Activated T-cell treated with anti-CD3 and anti-CD28 coated beads, Interleukin-2, amount 50 U/mL, for 4 hours (primary cell): ENCODE measurements around the gene NPHP1. TPM values are rescaled to one million over a fixed set of nuclear protein-coding genes. Genes with fewer than 3 reads are reported as not detected.
"Not testable (repeated sequence)": the region's sequence is repeated elsewhere in the genome, so short reads cannot be mapped to it uniquely, and the experiment has no call there.

Experiments used
- ATAC-seq, 2 donors: fragments of 200-7000 bp; cut with Tn5 transposase; one replicate each; pipeline ENCODE4 v1.10.0; 2021
- DNase-seq: peaks from one replicate; pipeline ENCODE4 v3.0.0-alpha.2; 2020
- H3K27me3 Mint-ChIP-seq: one replicate; pipeline ENCODE4 v1.8.0; 2021; ENCODE audit warnings: low read depth, mixed read lengths
- H3K36me3 Mint-ChIP-seq: one replicate; pipeline ENCODE4 v1.8.0; 2022; ENCODE audit warnings: mixed read lengths; ENCODE audit not compliant: insufficient read depth
- H3K4me1 Mint-ChIP-seq: one replicate; pipeline ENCODE4 v1.8.0; 2021; ENCODE audit warnings: low read depth, mixed read lengths
- H3K4me3 Mint-ChIP-seq: one replicate; pipeline ENCODE4 v1.8.0; 2021; ENCODE audit warnings: mild to moderate bottlenecking, moderate library complexity, mixed read lengths
- H3K9me3 Mint-ChIP-seq: one replicate; pipeline ENCODE4 v1.8.0; 2021; ENCODE audit warnings: mixed read lengths
- total RNA-seq, 3 donors: library from RNA; stranded (reverse); gene quantifications; one replicate each; pipeline ENCODE4 v1.2.1, GENCODE V29; 2021

NPHP1 gene
- 1 to 10 TPM; 1.5 to 2.2 (median 1.8) TPM for total RNA-seq

DNA sequence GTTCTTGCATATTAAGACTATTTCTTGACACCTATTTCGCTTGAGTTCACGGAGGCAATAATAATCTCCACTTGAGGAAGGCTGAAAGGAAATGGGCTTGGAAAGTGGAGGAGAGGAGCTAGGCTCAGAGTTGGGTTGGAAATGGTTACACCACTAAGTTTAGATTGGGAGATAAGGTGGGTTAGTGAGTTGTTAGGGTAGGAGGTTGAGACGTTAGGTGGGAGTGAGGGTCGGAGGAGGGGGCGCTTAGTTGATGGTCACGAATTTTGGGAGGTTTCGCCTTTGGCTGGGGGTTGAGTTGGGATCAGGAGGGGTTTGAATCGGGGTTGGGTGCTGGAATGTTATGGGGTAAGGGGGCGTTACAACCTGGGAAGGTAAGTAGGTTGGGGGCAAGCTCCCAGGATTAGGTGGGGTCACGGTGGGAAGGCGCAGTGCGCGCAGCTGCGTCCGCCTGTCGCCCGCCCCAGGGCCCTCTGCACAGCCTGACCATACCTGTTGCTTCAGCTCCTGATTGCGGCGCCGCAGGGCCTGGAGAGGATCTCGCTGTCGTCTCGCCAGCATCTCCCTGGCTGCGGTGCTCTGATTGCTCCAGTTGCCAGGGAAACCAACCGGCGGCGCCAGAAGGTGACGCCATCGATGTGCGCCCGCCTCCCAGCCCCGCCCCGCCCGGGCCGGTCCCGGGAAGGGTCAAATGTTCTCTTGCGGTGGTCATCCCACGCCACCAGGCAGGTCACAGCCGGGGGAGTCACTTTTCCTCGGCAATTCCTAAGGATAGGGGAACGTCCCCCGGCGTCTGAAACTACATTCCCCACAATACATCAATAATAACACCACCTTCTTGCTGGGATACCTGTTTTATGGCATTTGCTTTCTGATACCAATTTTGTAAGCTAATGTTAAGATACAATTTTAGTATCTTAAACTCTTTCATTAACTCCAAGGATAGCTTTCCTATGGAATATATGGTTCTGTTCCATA is at the start of gene NPHP1:
Gene NPHP1 (minus strand): TSS at position 606 of the 978 bp plus-strand sequence. CDS start 45 bp downstream, at position 561.
- peak; percentile 90 to 95 for ATAC-seq
- no peaks in the 10 kb centered on the region for H3K27me3 Mint-ChIP-seq
- peak within 1 kb of the TSS; percentile 85 for H3K4me3 Mint-ChIP-seq
- H3K4me1 Mint-ChIP-seq: peaks cover 22% of the 10 kb centered on the region
- peaks cover 11% of the 10 kb centered on the region for H3K36me3 Mint-ChIP-seq
- peak; percentile 79 for DNase-seq
- no peaks in the 10 kb centered on the region for H3K9me3 Mint-ChIP-seq

DNA sequence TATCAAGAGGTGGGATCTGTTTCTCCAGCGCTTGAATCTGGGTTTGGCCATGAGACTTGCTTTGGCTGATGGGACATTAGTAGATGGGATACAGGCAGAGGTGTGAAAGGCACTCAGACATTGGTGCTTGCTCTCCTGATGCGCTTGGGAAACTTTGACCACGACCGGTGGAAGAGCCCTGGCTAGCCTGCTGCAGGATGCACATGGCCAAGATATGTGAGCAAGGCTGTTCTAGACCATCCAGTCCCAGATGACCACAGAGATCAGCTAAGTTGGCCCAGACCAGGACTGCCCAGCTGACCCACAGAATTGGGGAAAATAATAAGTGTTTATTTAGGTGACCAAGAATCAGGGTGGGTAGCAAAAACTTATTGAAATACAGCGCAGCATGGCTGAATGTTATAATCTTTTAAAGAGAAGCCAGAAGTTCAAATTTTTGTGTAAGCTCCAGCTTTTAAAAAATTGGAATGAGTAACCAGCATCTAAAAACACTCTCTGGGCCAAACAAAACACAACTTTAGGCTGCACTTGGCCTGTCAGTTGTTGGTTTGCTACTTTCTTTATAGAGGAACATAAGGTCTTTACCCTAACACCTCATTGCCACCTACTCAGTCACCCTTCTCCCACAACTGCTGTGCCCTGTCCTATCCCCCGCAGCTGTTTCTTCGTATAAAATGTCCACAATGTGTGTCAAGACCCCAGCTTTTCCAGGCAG is 43.4 kb upstream of the NPHP1 start:
- not testable (repeated sequence) for H3K36me3 Mint-ChIP-seq, H3K4me1 Mint-ChIP-seq, H3K4me3 Mint-ChIP-seq, ATAC-seq, DNase-seq, H3K27me3 Mint-ChIP-seq, H3K9me3 Mint-ChIP-seq

DNA sequence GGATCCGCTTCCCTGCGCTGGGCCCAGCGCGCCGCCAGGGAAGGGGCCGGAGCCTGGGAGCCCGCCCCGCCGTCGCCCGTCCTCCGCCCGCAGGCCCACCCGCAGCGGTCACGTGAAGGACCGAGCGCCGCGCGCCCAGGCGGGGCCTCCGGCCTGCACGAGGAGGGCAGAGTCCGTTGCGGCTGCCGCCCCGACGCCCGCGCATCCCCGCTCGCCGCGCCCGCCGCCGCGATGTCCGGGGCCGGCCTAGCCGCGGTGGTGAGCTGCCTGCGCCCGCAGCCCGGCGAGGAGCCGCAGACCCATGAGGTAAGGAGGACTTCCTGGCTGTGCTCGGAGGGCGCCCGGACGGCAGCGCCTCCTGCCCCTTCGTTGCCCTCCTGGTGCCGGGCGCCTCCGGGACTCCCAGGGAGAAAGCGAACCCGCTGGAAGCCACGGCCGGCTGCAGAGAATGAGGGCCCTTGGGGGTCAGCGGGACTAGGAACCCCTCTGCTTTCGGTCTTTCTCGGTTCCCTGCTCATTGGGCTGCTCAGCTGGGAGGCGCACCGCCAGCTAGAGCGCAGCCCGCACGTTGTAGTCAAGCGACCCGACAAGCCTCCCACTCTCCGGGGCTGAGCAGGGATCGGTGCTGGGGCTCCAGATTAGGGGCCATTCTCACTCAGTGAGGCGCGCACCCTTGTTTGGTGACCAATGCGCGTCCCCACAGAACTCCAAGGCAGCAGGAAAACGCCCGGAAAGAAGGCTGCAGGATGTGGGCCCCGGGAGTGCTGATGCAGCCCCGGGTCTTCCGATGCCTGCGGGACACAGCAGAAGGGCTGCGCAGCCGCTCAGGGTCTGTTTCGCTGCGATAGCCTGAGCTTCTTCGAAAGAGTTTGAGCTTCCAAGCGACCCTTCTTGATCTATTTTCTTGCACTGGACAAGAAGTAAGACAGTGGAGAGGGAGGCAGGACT is 40.9 kb upstream of the NPHP1 start:
- H3K9me3 Mint-ChIP-seq, H3K4me1 Mint-ChIP-seq, DNase-seq, H3K27me3 Mint-ChIP-seq, H3K4me3 Mint-ChIP-seq, H3K36me3 Mint-ChIP-seq: not testable (repeated sequence)
- ATAC-seq: peak; percentile 56 to 66

DNA sequence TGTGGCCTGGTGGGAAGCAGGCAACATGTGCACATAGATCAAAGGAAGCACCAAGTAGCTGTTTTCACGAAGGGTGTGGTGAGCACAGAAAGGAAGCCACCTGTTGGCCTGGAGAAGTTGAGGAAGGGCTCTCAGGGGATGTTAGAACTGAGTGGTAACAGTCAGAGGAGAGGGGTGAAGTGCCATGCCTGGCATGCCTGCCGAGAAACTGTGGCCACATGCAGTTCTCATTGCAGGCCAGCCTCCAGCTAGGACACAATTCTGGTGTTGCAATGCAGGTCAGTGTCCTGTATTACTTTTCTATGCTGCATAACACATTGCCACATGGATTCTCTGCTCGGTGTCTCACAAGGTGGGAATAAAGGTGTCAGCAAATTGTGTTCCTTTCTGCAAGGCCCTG is 38.5 kb upstream of the NPHP1 start:
- H3K36me3 Mint-ChIP-seq, ATAC-seq, H3K4me3 Mint-ChIP-seq, DNase-seq, H3K27me3 Mint-ChIP-seq, H3K9me3 Mint-ChIP-seq, H3K4me1 Mint-ChIP-seq: not testable (repeated sequence)

DNA sequence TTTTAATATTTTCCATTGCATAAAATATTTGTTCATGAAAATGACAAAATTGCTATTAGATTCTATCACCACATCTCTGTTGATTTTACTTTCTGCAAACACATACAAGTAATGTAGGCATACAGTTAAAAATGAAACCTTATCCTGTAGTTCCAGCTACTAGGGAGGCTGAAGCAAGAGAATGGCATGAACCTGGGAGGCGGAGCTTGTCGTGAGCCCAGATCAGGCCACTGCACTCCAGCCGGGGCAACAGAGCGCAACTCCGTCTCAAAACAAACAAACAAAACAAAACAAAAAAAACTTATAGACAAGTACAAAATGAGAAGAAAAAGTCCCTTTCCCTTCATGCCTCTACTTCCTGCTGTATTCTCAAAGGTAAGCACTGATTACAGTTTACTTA is 29.7 kb upstream of the NPHP1 start:
- DNase-seq, ATAC-seq, H3K9me3 Mint-ChIP-seq, H3K27me3 Mint-ChIP-seq, H3K36me3 Mint-ChIP-seq, H3K4me3 Mint-ChIP-seq, H3K4me1 Mint-ChIP-seq: not testable (repeated sequence)

DNA sequence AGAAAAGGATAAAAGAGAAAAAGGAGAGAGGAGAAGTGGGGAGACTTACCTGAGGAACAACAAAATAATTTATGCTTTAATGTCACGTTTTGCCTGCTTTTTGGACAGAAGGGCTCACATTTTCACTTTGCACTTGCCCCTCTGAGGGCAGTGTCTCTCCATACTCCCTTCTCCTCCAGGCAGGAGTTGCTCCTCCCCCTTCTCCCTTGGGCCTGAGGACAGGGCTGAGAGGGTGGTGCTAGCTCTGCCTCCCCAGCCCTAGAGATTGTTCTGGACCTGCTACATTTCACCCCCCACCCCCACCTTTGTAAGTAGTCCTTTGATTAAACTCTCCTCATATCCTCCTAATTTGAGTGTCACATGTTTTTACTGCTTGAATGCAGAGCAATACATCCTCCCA is 25.1 kb upstream of the NPHP1 start:
- H3K4me1 Mint-ChIP-seq, H3K4me3 Mint-ChIP-seq, ATAC-seq, H3K9me3 Mint-ChIP-seq, H3K36me3 Mint-ChIP-seq, DNase-seq: not testable (repeated sequence)
- H3K27me3 Mint-ChIP-seq: peaks cover 20% of the 10 kb centered on the region

DNA sequence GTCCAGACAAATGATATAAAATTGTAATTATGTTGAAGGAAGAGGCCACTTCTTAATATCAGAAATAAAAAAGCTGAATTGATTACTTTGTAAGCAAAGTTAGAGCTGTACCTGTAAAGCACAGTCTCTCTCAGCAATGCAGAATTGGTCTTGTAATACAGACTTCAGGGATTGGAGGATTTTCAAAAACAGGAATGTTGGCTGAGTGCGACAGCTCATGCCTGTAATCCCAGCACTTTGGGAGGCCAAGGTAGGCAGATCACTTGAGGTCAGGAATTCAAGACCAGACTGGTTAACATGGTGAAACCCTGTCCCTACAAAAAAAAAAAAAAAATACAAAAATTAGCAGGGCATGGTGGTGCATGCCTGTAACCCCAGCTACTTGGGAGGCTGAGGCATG is 17.8 kb upstream of the NPHP1 start:
- ATAC-seq, H3K36me3 Mint-ChIP-seq, H3K4me3 Mint-ChIP-seq, H3K9me3 Mint-ChIP-seq, H3K4me1 Mint-ChIP-seq, DNase-seq: not testable (repeated sequence)
- H3K27me3 Mint-ChIP-seq: peaks cover 59% of the 10 kb centered on the region

DNA sequence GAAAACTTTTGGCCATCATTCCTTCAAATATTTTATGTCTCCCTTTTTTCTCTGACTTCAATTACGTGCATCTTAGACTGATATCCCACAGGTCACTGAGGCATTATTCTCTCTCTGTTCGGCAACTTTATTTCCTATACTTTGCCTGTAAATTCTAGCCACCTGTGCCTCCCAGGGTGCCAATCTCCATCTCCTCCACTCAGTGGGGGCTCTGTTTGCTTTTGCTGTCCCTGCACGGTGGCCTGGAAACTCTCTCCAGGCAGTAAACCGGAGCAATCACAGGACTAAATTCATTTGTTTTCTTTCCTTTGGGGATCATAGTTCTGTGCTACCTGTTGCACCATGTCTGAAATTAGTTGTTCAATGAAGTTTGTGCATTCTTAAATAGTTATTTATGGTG is 17.1 kb upstream of the NPHP1 start:
- Mint-ChIP-seq H3K27me3 (peaks cover 56% of the 10 kb centered on the region), H3K9me3 (no peaks in the 10 kb centered on the region), H3K4me3 (no peak overlapping the region), H3K36me3 (no peaks in the 10 kb centered on the region), H3K4me1 (no peaks in the 10 kb centered on the region)
- DNase-seq: no peak
- no peak for ATAC-seq

DNA sequence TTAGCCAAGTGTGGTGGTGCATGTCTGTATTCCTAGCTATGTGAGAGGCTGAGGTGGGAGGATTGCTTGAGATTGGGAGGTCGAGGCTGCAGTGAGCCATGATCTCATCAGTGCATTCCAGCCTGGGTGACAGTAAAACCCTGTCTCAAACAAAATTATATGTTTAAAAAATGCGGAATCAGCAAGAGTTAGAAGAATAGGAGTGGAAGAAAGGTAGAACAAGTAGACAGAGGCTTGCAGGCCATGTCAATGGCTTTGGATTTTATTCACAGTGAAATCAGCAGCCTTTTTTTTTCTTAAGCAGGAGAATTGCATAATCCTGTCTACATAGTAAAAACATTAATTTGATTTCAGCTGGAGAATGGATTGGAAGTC is 15.4 kb upstream of the NPHP1 start:
- Mint-ChIP-seq H3K4me1 (no peaks in the 10 kb centered on the region), H3K9me3 (no peaks in the 10 kb centered on the region), H3K4me3 (no peak overlapping the region), H3K27me3 (peaks cover 60% of the 10 kb centered on the region), H3K36me3 (no peaks in the 10 kb centered on the region)
- ATAC-seq: no peak
- no peak for DNase-seq

DNA sequence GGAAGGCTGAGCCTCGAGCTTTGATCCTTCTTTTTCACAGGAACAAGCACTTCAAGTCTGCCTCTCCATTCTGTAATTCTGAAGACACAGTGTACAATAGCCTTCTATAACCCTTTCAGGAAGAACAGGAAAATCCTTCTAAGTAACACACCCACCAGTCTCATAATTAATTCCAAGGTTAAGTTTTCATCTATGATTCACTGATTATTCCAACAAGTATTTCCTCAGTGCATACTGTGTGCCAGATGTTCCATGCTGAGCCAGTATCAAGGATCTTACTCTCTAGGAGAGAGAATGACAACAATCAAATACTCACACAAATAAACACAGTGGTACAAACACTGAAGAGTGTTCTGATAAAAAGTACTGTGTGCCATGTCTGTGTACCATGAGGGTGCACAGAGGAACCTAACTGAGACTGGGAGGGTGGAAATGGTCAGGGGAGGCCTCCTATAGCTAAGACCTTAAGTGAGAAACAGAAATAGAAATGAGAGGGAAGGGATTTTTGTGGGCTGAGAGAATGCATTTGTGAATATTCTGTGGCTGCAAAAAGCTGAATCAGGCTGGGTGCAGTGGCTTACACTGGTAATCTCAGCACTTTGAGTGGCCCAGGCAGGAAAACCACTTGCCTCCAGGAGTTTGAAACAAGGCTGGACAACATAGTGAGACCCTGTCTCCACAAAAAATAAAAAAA is 14.8 kb upstream of the NPHP1 start:
- Mint-ChIP-seq H3K4me1 (no peaks in the 10 kb centered on the region), H3K9me3 (no peaks in the 10 kb centered on the region), H3K27me3 (peaks cover 64% of the 10 kb centered on the region), H3K4me3 (no peak overlapping the region), H3K36me3 (no peaks in the 10 kb centered on the region)
- ATAC-seq (no peak), DNase-seq (no peak)

DNA sequence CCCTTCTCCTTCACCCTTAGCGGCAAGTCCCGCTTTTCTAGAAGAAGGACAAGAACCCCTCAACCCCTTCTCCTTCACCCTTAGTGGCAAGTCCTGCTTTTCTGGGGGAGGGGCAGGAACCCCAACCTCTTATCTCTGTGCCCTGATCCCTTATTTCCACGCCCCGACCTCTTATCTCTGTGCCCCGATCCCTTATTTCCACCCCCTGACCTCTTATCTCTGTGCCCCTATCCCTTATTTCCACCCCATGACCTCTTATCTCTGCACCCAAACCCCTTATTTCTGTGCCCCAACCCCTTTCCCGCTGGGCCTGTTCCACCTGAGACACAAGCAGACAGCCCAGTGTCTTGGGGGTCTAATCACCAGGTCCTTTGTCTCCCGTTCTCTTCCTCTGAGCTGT is 14.1 kb upstream of the NPHP1 start:
- H3K9me3 Mint-ChIP-seq, H3K4me3 Mint-ChIP-seq, H3K36me3 Mint-ChIP-seq, H3K4me1 Mint-ChIP-seq, ATAC-seq, DNase-seq: not testable (repeated sequence)
- H3K27me3 Mint-ChIP-seq: peaks cover 64% of the 10 kb centered on the region

DNA sequence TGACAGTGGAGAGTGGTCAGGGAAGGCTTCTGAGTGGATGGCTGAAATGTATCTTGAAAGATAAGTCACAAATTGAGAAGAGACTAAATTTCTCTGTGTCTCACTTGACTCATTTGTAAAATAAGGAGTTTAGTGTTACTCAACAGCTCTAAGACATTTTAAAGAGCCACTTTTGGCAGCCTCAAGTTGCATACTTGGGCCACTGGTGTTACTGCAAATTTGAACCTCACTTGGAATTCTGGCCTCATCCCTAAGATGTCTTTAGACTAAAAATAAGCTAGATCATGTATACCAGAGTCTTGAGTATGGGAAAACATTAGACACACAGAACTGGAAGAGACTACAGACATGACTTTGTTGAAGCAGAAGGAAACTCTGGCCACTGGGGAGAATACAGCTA is 12.0 kb upstream of the NPHP1 start:
- Mint-ChIP-seq H3K4me1 (peaks cover 5% of the 10 kb centered on the region), H3K4me3 (no peak overlapping the region), H3K27me3 (peaks cover 60% of the 10 kb centered on the region), H3K9me3 (no peaks in the 10 kb centered on the region), H3K36me3 (no peaks in the 10 kb centered on the region)
- ATAC-seq (no peak), DNase-seq (no peak)

DNA sequence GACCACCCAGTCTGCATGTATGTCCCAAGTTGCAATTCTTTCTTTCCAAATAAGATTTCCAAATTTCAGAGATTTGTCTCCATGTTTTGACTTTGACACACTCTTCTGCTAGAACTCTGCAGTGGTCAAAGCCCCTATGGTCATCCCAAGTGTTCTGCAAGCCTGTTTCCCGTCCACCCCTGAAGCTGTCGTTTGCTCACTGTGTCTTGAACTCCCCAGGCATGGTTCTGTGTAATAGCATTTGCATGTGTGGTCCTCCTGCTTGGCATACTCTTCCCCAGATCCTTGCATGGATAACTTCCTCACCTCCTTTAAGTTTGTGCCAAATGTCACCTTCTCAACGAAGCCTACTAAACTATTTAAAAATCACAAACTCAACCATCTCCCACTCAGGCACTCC is 11.4 kb upstream of the NPHP1 start:
- peaks cover 3% of the 10 kb centered on the region for H3K36me3 Mint-ChIP-seq
- no peak for DNase-seq
- ATAC-seq: no peak
- H3K4me1 Mint-ChIP-seq: peaks cover 9% of the 10 kb centered on the region
- H3K4me3 Mint-ChIP-seq: no peak overlapping the region
- H3K27me3 Mint-ChIP-seq: peaks cover 57% of the 10 kb centered on the region
- no peaks in the 10 kb centered on the region for H3K9me3 Mint-ChIP-seq
